ENCODE measurements around the gene ADAMTSL5.

The ADAMTSL5 gene

DNA sequence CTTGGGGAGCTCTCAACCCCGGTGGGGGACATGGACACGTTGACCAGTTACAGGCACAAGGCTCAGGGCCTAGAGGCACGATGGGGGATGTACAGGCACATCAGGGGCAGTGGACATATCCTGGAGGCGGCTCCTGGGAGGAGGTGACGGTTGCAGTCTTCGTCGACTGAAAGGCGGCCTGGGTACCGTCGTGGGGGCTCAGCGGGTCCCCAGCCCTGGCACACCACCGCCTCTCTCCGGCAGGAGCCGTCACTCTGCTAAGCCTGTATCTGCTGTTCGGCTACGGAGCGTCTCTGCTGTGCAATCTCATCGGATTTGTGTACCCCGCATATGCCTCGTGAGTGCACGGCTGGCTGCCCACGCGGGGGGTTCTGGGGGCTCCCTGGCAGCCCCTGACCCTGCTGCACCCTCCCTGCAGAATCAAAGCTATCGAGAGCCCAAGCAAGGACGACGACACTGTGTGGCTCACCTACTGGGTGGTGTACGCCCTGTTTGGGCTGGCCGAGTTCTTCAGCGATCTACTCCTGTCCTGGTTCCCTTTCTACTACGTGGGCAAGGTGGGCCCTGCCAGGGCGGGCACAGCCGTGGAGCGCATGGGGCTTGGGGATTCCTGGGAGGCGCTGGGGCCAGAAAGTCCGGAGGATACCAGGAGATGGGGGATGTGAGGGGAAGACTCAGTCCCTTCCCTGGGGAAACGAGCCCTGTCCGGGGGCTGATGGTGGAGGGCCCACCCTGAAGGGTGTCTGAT is 17.6 kb downstream of the ADAMTSL5 start:
- no peak for DNase-seq

- DNase-seq, result no peak
Measured at GRCh38 chr19:1494115-1494815, 18.6 kb downstream of the ADAMTSL5 start.

DNA sequence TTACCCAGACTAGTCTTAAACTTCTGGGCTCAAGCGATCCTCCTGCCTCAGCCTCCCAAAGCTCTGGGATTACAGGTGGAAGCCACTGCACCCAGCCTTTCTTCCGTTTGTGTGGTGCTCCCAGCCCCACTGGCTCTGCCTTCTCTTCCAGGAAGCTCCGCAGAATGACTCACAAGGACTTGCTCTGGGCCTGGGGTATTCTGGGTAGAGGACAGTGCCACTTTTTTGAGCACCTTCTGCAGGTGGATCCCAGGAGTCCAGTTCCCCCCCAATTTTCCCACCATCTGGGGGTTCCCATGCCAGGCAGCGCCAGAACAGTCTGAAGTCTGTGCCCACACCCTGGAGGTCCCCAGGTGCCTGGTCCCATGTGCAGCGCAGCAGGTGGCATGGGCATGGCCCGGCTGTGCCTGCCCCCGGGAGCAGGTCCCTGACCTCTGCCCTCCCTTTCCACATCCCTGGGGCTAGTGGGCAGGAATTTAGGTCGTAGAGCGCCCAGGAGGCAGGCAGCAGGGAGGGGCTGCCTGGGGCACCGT is 20.3 kb downstream of the ADAMTSL5 start:
- DNase-seq, result no peak

DNA sequence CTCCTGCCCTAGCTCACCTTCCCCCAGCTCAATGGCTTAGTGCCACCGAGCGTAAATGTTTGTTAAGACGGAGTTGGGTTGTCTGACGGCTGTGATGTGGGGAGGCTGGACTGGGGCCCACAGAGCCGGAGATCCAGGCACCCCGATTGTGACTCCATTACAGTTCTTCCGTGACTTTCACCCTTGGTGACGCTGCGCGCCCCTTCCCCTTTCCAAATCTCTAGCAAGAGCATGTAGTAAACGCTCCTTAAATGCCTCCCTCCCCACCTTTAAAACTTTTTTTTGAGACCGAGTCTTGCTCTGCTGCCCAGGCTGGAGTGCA is 21.0 kb downstream of the ADAMTSL5 start:
- no peak for DNase-seq

DNA sequence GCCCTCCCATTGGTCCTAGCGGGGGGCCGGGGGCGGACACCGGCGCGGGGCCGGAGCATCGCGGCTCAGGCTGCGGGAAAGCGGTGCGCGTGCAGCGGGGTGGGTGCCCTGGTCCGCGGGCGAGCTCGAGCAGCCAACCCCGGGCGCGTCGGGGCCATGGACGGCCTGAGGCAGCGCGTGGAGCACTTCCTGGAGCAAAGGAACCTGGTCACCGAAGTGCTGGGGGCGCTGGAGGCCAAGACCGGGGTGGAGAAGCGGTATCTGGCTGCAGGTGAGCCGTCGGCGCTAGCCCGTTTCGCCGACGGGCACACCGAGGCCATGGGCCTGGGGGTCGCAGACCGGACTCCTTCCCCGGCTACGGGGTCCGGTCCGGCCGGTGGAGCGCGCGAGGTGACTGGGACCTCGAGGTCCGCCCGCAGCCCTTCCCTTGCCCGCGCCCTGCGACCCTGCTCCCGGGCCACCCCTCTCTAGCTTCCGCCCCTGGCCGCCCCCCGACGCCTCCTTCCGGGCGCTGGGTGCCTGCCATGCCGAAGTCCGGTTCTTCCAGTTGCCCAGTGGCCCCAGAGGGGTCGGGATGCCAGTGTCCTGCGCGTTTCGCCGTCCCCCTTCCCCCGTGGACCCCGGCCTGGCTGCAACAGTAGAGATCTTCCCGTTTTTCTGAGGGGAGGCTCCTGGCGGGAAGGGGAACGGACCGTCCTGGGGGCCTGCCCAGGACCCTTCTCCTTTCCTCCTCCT is 21.5 kb downstream of the ADAMTSL5 start, which contains the start of gene REEP6:
TSS of gene REEP6 (plus strand) at position 68 of the 735 bp plus-strand sequence. CDS start at position 157, 89 bp downstream.
- DNase-seq, result no peak

- DNase-seq, result peak; percentile 99
Measured at GRCh38 chr19:1490311-1491113, 22.3 kb downstream of the ADAMTSL5 start, which contains the start of gene PCSK4. Gene PCSK4 (minus strand): TSS chr19:1490350. CDS start chr19:1490346, 4 bp downstream.

- DNase-seq, result no peak
Measured at GRCh38 chr19:1489463-1490310, 23.1 kb downstream of the ADAMTSL5 start.

GRCh38 chr19:1488282-1488601 is 24.6 kb downstream of the ADAMTSL5 start:
- no peak for DNase-seq

DNA sequence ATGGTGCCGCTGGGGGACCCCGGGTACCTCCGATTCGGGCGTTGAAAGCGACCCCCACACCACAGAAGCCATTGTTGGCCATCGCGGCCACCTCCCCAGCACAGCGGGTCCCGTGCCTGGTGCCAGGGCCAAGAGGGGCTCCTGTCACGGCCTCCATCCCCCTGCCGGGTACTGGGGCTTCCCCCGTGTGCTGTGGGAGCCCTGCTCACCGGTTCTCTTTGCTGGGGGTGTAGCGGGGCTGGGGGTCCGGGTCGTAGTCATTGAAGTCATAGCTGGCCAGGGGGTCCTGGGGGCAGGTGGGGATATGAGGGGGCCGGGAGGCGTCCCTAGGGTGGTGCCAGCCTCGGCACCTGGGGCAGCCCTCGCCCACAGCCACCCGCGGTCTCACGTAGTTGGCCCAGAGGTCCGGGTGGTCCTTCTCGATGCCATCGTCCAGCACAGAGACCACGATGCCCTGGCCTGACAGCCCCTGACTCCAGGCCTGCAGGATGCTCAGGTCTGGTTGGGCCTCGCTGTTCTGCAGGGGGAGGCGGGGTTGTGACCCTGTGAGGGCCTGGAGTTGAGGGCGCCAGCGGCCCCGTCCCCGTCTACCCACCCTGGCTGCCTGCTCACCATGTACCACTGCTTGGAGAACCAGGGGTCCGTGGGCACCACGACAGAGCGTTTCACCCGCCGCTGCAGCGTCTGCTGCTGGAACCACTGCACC is 25.1 kb downstream of the ADAMTSL5 start:
- no peak for DNase-seq

DNA sequence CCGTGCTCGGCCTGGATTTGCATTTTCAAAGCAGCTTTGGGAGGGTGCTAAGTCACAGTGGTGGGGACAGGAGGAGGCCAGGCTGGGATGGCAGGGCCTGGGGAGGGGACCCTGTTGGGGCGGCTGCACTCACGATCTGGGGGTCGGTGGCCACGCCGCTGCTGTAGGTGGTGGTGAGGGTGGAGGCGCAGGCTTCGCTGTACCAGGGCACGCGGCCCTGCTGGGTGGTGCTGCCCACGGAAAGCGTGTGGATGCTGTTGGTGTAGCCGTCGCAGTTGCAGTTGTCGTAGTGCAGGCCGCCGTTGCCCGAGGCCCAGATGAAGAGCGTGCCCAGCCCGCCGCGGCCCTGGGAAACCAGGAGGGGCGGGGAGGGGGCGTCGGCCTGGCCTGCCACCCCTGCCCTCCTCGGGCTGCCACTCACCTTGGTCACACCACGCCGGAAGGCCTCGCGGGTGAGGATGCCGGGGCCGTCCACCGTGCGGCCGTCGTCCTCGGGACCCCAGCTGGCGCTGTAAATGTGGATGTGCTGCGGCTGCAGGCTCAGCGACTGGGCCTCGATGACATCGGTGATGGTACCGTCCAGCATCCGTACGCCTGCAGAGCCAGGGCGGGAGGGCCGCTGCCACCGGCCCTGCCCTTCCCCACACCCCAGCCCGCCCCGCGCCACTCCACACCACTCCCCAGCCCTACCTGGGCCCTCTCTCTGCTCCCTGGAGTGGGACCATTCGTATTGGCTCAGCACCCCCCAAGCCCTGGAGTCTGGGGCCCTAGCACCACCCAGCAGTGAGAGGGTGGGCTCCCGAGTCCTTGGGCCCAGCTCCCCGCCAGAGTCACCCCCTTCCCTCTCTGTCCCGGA is 25.9 kb downstream of the ADAMTSL5 start:
- DNase-seq, result no peak

- no peak for DNase-seq
Measured at GRCh38 chr19:1483979-1484428, 28.8 kb downstream of the ADAMTSL5 start.

DNA sequence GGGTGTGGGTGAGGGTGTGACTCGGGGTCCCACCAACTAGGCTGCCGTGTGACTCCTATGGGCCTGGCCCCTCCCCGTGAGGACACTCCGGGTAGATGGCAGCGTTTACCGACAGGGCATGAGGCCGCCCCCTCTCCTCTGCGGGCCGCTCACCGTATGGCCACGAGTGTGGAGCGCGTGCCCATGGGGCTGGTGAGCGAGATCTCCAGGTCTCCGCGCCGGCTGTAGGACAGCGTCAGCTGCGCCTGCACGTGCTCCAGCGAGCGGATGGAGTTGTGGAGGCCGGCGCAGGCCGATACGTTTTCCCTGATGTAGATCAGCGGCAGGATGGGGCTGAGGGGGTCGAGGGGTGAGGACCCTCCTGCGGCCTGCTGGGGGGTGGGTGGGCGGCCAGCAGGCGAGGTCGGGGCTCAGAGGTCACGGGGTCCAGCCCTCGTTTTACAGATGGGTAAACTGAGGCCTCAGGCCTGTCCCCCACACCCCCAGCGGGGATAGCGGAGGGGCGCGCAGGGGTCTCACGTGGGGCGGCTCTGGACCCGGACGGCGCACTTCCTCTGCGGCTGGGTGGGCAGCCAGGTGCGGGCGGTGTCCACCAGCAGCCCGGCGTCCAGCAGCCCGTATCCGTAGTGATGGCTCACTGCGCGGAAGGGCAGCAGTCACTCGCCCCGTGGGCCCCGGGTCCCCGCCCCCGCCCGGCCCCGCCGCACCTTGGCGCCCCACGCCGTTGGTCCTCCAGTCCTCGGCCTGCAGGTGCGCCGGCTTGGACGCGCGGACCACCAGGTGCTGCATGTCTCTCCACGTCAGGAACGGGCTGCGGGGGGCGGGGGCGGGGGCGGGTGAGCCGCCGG is 29.5 kb downstream of the ADAMTSL5 start:
- no peak for DNase-seq

GRCh38 chr19:1482361-1483130 is 30.3 kb downstream of the ADAMTSL5 start:
- DNase-seq, result no peak

- no peak for DNase-seq
Measured at GRCh38 chr19:1481893-1482360, 30.9 kb downstream of the ADAMTSL5 start.

DNA sequence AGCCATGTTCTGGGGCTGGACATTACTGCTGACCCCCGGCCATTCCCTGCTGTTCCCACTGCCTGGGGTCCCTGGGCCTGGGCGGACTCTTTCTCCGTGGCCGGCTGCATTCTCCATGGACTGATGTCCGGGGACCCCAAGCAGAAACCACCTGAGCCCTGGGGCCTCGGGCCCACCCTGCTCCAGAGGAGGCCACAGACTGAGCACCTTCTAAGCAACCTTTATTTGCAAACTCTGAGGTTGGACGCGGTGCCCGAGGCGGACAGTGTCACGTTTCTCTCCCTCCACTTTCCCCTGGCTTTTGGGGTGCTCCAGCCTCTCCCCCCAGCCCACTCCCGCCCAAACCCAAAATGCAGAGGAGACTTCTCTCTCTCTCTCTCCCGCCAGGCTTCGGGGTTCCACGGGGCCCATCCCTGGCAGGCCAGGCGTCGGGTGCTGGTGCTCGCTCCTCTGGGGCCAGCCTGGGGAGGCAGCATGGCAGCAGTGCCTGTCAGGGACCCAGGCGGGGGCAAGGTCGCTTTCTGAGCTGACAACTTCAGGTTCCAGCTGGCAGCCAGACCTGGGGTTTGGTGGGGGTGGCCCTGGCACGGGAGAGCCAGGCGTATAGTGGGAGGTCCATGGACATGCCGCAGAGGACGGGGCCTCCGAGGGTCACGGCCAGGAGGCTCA is 31.5 kb downstream of the ADAMTSL5 start:
- no peak for DNase-seq

DNA sequence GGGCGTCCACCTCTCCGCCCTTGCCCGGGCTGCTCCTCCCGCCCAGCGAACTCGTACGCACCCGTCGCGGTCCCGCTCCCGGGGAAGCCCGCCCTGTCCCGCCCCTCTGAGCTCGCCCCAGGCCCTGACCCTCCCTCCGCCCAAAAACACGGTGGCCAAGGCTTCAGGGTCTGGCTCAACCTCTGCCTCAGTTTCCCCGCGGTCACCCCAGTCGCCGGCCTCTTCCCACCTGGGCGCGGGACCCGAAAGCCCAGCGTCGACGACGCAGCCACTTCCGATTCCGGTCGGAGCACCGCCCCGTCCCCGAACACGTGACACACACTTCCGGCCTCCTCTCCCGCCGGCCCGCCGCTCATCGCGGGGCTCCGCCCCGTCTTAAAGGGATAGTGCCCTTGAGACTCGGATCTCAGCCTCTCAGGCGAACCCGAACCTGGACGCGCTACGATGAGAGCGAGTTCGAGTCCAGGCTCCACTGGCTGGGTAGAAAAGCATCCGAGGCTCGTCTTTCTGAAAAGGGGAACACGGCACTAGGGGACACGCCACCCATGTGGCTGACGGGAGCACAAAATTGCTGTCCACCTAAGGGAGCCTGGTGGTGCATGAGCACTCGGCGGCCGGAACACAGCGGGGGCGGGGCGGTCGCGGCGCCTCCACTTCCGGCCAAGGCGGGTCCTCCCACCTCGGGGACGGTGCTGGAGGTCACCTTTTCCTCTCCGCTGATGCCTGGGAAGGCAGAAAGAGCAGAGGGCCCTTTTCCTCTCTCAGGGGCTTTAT is 33.7 kb downstream of the ADAMTSL5 start, which contains the start of gene C19orf25:
TSS of gene C19orf25 (minus strand) at position 282 of the 774 bp plus-strand sequence. CDS start 312 bp downstream, outside the sequence.
- DNase-seq, result peak; percentile 96

All from stimulated activated CD8-positive, alpha-beta memory T cell treated with anti-CD3 and anti-CD28 coated beads, Interleukin-4, amount 100 ng/mL, for 48 hours (primary cell).